RWPE2 (cell line): ENCODE data around the gene NCBP1.

ENCODE experiments used
- ATAC-seq: fragments of 200-7000 bp; cut with Tn5 transposase; 3 replicates; pipeline ENCODE4 v1.9.1; 2021; ENCODE audit warnings: low read depth
- DNase-seq: peaks from one replicate; pipeline ENCODE4 v3.0.0-alpha.2; 2020; ENCODE audit warnings: low spot score
- H3K27ac ChIP-seq: fragments of 450-650 bp; 2 replicates; pipeline ENCODE4 v1.5.1; 2017; ENCODE audit warnings: mild to moderate bottlenecking; ENCODE audit not compliant: poor library complexity, severe bottlenecking
- H3K27me3 ChIP-seq: fragments of 250-450 bp; sonication (Bioruptor Pico); 2 replicates; pipeline ENCODE4 v1.5.1; 2021; ENCODE audit warnings: mild to moderate bottlenecking, moderate library complexity; ENCODE audit not compliant: insufficient read depth, poor library complexity, severe bottlenecking
- H3K36me3 ChIP-seq: fragments of 250-450 bp; sonication (Bioruptor Pico); 2 replicates; pipeline ENCODE4 v1.5.1; 2020; ENCODE audit warnings: low read depth, mild to moderate bottlenecking, moderate library complexity
- H3K4me1 ChIP-seq: fragments of 250-450 bp; sonication (Bioruptor Pico); 2 replicates; pipeline ENCODE4 v1.5.1; 2021; ENCODE audit warnings: mild to moderate bottlenecking, moderate library complexity; ENCODE audit not compliant: insufficient read depth, poor library complexity, severe bottlenecking
- H3K4me3 ChIP-seq: fragments of 250-450 bp; sonication (Bioruptor Pico); 2 replicates; pipeline ENCODE4 v1.5.1; 2021; ENCODE audit warnings: mild to moderate bottlenecking, moderate library complexity; ENCODE audit not compliant: severe bottlenecking
- H3K9me3 ChIP-seq: fragments of 250-450 bp; sonication (Bioruptor Pico); 2 replicates; pipeline ENCODE4 v1.5.1; 2021; ENCODE audit warnings: mild to moderate bottlenecking, moderate library complexity; ENCODE audit not compliant: severe bottlenecking
- CTCF ChIP-seq: fragments of 450-650 bp; IDR thresholded peaks from one replicate; pipeline ENCODE4 v1.5.1; 2017; ENCODE audit warnings: mild to moderate bottlenecking, moderate library complexity; ENCODE audit not compliant: poor library complexity, severe bottlenecking

NCBP1 gene

GRCh38 chr9:97688654-97689053 lies 55.0 kb downstream of the NCBP1 start:
- H3K27me3 ChIP-seq = no peaks in the 10 kb centered on the region
- H3K36me3 ChIP-seq = peaks cover 93% of the 10 kb centered on the region
- peak overlapping the region; percentile 66 for H3K27ac ChIP-seq
- DNase-seq = no peak
- H3K9me3 ChIP-seq = no peaks in the 10 kb centered on the region
- H3K4me1 ChIP-seq = peaks cover 8% of the 10 kb centered on the region
- ATAC-seq = no peak
- H3K4me3 ChIP-seq = no peak overlapping the region
- no peak for TF ChIP-seq CTCF

GRCh38 chr9:97689401-97690180 lies 56.0 kb downstream of the NCBP1 start:
- Histone ChIP-seq H3K9me3 (no peaks in the 10 kb centered on the region), H3K27me3 (no peaks in the 10 kb centered on the region), H3K36me3 (peaks cover 88% of the 10 kb centered on the region), H3K4me3 (no peak overlapping the region), H3K27ac (peak overlapping the region; percentile 66), H3K4me1 (peaks cover 8% of the 10 kb centered on the region)
- TF ChIP-seq CTCF = no peak
- DNase-seq (no peak), ATAC-seq (peak; percentile 51; the same call in 1 of the 3 replicates)

GRCh38 chr9:97694769-97695168 lies 61.1 kb downstream of the NCBP1 start:
- Histone ChIP-seq H3K9me3 (no peaks in the 10 kb centered on the region), H3K27me3 (no peaks in the 10 kb centered on the region), H3K27ac (no peak overlapping the region), H3K4me3 (no peak overlapping the region), H3K36me3 (peaks cover 39% of the 10 kb centered on the region), H3K4me1 (peaks cover 20% of the 10 kb centered on the region)
- no peak for TF ChIP-seq CTCF
- ATAC-seq (no peak), DNase-seq (no peak)

- Histone ChIP-seq H3K4me1 (peaks cover 20% of the 10 kb centered on the region), H3K27me3 (no peaks in the 10 kb centered on the region), H3K9me3 (no peaks in the 10 kb centered on the region), H3K27ac (peak overlapping the region; percentile 56), H3K4me3 (no peak overlapping the region), H3K36me3 (peaks cover 35% of the 10 kb centered on the region)
- ATAC-seq (no peak), DNase-seq (no peak)
- no peak for TF ChIP-seq CTCF
Observed at GRCh38 chr9:97695390-97695789, 61.8 kb downstream of the NCBP1 start.
